Endothelial cell of umbilical vein (primary cell): ENCODE measurements around the gene APOC3. TPM values are rescaled to one million over a fixed set of nuclear protein-coding genes. Genes with fewer than 3 reads are reported as not detected.

Source experiments
- BruUV-seq: library from RNA; stranded (reverse); fragments of 400-500 nt; replicated peaks from 2 replicates; lab custom pipeline; 2021; lab: Mats Ljungman, UMichigan
- CTCF ChIA-PET: fragments of 300-600, 350-600 bp; sonication (Branson Sonifier 250); formaldehyde crosslinking; loops from one replicate; lab custom pipeline; 2021; ENCODE audit warnings: antibody characterized with exemption, inconsistent platforms; lab: Charles Lee
- POLR2A ChIA-PET: fragments of 300-600, 350-600 bp; sonication (Branson Sonifier 250); formaldehyde crosslinking; loops from one replicate; lab custom pipeline; 2021; ENCODE audit warnings: antibody characterized with exemption, inconsistent platforms; lab: Charles Lee
- DNase-seq: peaks from one replicate; pipeline ENCODE4 v3.0.0-alpha.2; 2011; ENCODE audit warnings: low read depth, low spot score
- FAIRE-seq: peaks from 2 replicates; lab custom pipeline; 2011; peaks lifted over from hg19 to GRCh38; lab: Jason Lieb, UNC
- H2AFZ ChIP-seq: 2 replicates; pipeline ENCODE4 v1.6.0; 2012; ENCODE audit warnings: low read depth, low read length, control low read depth, inconsistent platforms
- H3K27ac ChIP-seq: 2 replicates; pipeline ENCODE4 v1.5.1; 2011; ENCODE audit warnings: low read depth, mild to moderate bottlenecking, control low read depth, low read length, moderate library complexity; ENCODE audit not compliant: insufficient read depth
- H3K27me3 ChIP-seq, 2 experiments: 2 replicates each; pipeline versions ENCODE4 v1.6.0 to v1.6.1; 2011; ENCODE audit warnings: low read length in 2 of 2, mixed read lengths in 1 of 2; ENCODE audit not compliant: control insufficient read depth in 2 of 2, insufficient read depth in 2 of 2
- H3K36me3 ChIP-seq, 2 experiments: 2 replicates in 1 of 2; 3 replicates in 1 of 2; pipeline ENCODE4 v1.5.1; 2011; ENCODE audit warnings: low read length in 2 of 2, mild to moderate bottlenecking in 1 of 2, moderate library complexity in 1 of 2; ENCODE audit not compliant: control insufficient read depth in 2 of 2, insufficient read depth in 2 of 2; ENCODE audit errors: extremely low read depth in 1 of 2
- H3K4me1 ChIP-seq: 3 replicates; pipeline ENCODE4 v1.5.1; 2011; ENCODE audit warnings: mild to moderate bottlenecking, low read length; ENCODE audit not compliant: control insufficient read depth, insufficient read depth; ENCODE audit errors: extremely low read depth
- H3K4me2 ChIP-seq: 2 replicates; pipeline ENCODE4 v1.6.1; 2011; ENCODE audit warnings: low read length, control low read depth, mixed read lengths; ENCODE audit not compliant: insufficient read depth
- H3K4me3 ChIP-seq, 3 experiments: fragments of 200-600 bp in 1 of 3; sonication (generic), shearing (Covaris generic) in 1 of 3; replicated peaks in 1 of 3; 2 replicates each; pipeline ENCODE4 v1.5.1; 2011 to 2016; ENCODE audit warnings: control low read depth in 3 of 3, low read length in 3 of 3, mild to moderate bottlenecking in 2 of 3, inconsistent platforms in 1 of 3, low read depth in 1 of 3, moderate library complexity in 1 of 3; ENCODE audit not compliant: insufficient read depth in 1 of 3
- H3K79me2 ChIP-seq: 2 replicates; pipeline ENCODE4 v1.6.0; 2012; ENCODE audit warnings: low read length, inconsistent platforms; ENCODE audit not compliant: control insufficient read depth, insufficient read depth
- H3K9ac ChIP-seq: replicated peaks from 2 replicates; pipeline ENCODE3; 2011; ENCODE audit warnings: low read length, control low read depth; ENCODE audit not compliant: insufficient read depth; ENCODE audit errors: extremely low read depth
- H3K9me1 ChIP-seq: replicated peaks from 3 replicates; pipeline ENCODE4 v1.6.0; 2011; ENCODE audit warnings: mild to moderate bottlenecking, low read length; ENCODE audit not compliant: control insufficient read depth, insufficient read depth; ENCODE audit errors: extremely low read depth
- H3K9me3 ChIP-seq: replicated peaks from 2 replicates; pipeline ENCODE4 v1.5.1; 2012; ENCODE audit warnings: low read length, inconsistent platforms; ENCODE audit not compliant: control insufficient read depth, insufficient read depth
- H4K20me1 ChIP-seq: replicated peaks from 2 replicates; pipeline ENCODE3; 2011; ENCODE audit warnings: mild to moderate bottlenecking, low read length; ENCODE audit not compliant: control insufficient read depth, insufficient read depth; ENCODE audit errors: extremely low read depth
- EZH2 ChIP-seq: IDR thresholded peaks from 2 replicates; pipeline ENCODE4 v1.6.1; 2012; ENCODE audit warnings: borderline replicate concordance, low read depth, mild to moderate bottlenecking, moderate library complexity, low read length, inconsistent platforms; ENCODE audit not compliant: severe bottlenecking
- FOS ChIP-seq: IDR thresholded peaks from 2 replicates; pipeline ENCODE4 v1.6.1; 2011; ENCODE audit warnings: mild to moderate bottlenecking, low read length, moderate library complexity, borderline replicate concordance; ENCODE audit not compliant: insufficient read depth
- GATA2 ChIP-seq: IDR thresholded peaks from 2 replicates; pipeline ENCODE4 v1.7.0; 2011; ENCODE audit warnings: low read depth, mild to moderate bottlenecking, moderate library complexity, mixed read lengths, low read length; ENCODE audit not compliant: insufficient read length, insufficient read depth
- JUN ChIP-seq: IDR thresholded peaks from 2 replicates; pipeline ENCODE4 v1.6.1; 2011; ENCODE audit warnings: borderline replicate concordance, low read depth; ENCODE audit not compliant: insufficient read length, insufficient read depth
- MYC ChIP-seq: IDR thresholded peaks from one replicate; pipeline ENCODE4 v1.6.1; 2011; ENCODE audit warnings: mild to moderate bottlenecking, low read depth, low read length
- POLR2A ChIP-seq: IDR thresholded peaks from 2 replicates; pipeline ENCODE4 v1.6.1; 2012; ENCODE audit warnings: low read depth, mild to moderate bottlenecking, control low read depth, low read length
- POLR2AphosphoS5 ChIP-seq: IDR thresholded peaks from 2 replicates; pipeline ENCODE4 v1.6.1; 2012; ENCODE audit warnings: low read depth, mild to moderate bottlenecking, control low read depth, low read length, moderate library complexity; ENCODE audit not compliant: insufficient read depth
- dilution Hi-C: fragments of 300-500 bp; cut with MboI; formaldehyde crosslinking; loops from one replicate; pipeline ENCODE4 v1.15.0; 2019; ENCODE audit warnings: low sequenced_read_pairs; ENCODE audit not compliant: extremely low pct_ligation_motif_present
- intact Hi-C: fragments of 100-400 bp; cut with micrococcal nuclease; formaldehyde crosslinking; loops from one replicate; pipeline ENCODE4 v1.10.0; 2022
- polyA plus RNA-seq, 4 experiments: library from polyadenylated mRNA; depleted of rRNA in 3 of 4; stranded (reverse) in 3 of 4; unstranded in 1 of 4; fragments of >200 nt; gene quantifications; 2 replicates each; pipeline versions ENCODE4 v1.2.1 to v1.2.3, GENCODE V29; 2011 to 2012; ENCODE audit warnings: missing spikeins in 1 of 4
- total RNA-seq: library from RNA; stranded (reverse); gene quantifications from 2 replicates; pipeline ENCODE4 v1.2.3, GENCODE V29; 2021
- TF ChIP-seq, protein P1 (sequence below), 2 donors: IDR thresholded peaks; 1 replicate in 1 of 2; 2 replicates in 1 of 2; pipeline ENCODE4 v1.5.1; 2011; ENCODE audit warnings: low read length in 2 of 2, mild to moderate bottlenecking in 2 of 2, moderate library complexity in 2 of 2, control low read depth in 1 of 2, inconsistent platforms in 1 of 2, low read depth in 1 of 2; ENCODE audit not compliant: insufficient read depth in 1 of 2; ENCODE audit errors: extremely low read depth in 1 of 2
- TF ChIP-seq, protein P2 (sequence below): IDR thresholded peaks from 2 replicates; pipeline ENCODE4 v1.6.1; 2011; ENCODE audit not compliant: insufficient read depth, insufficient read length

APOC3 gene
- total and polyA plus RNA-seq, 2 donors (not counting 3 experiments of a cell fraction or from before 2014, with no cell fraction given) = not detected

DNA sequence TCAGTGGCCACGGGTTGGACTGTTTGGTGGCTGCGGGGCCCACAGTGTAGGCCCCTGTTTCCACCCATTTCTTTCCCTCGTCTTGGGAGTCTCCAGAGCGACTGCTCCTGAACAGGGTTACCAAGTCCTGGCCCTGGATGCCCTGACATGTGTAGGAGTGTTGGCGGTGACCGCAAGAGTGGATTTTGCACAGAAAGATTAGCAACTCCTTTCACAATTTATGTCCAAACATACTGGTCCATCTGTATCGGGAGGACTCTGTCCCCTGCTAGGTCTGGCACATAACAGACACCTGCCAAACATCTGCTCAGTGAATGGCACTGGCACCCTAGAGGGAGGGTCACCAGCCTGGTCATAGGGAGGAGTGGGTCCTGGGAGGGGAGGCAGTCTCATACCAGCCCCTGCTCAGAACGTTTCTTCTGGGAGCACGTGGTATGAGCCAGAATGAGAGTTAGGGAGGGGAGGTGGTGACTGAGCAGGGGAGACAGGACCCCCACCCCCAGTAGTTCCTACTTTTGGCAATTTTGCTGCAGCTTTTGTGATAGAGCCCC, 11.1 kb downstream of the APOC3 start:
- H3K27me3 ChIP-seq = no peaks in the 10 kb centered on the region
- no peak for DNase-seq
- no TSS peak for BruUV-seq
- FAIRE-seq = no peak
- H2AFZ ChIP-seq = no peak overlapping the region
- TF ChIP-seq POLR2AphosphoS5 (no peak), FOS (no peak), EZH2 (no peak), POLR2A (no peak), MYC (no peak), GATA2 (no peak), JUN (no peak)
- TF ChIP-seq, protein P1, sequence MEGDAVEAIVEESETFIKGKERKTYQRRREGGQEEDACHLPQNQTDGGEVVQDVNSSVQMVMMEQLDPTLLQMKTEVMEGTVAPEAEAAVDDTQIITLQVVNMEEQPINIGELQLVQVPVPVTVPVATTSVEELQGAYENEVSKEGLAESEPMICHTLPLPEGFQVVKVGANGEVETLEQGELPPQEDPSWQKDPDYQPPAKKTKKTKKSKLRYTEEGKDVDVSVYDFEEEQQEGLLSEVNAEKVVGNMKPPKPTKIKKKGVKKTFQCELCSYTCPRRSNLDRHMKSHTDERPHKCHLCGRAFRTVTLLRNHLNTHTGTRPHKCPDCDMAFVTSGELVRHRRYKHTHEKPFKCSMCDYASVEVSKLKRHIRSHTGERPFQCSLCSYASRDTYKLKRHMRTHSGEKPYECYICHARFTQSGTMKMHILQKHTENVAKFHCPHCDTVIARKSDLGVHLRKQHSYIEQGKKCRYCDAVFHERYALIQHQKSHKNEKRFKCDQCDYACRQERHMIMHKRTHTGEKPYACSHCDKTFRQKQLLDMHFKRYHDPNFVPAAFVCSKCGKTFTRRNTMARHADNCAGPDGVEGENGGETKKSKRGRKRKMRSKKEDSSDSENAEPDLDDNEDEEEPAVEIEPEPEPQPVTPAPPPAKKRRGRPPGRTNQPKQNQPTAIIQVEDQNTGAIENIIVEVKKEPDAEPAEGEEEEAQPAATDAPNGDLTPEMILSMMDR (IDR thresholded peaks at IDR 0.05; ENCODE audit: extremely low read depth in 1 of 2, insufficient read depth in 1 of 2, low read depth in 1 of 2, low read length in 2 of 2) = no peak
- TF ChIP-seq, protein P2, sequence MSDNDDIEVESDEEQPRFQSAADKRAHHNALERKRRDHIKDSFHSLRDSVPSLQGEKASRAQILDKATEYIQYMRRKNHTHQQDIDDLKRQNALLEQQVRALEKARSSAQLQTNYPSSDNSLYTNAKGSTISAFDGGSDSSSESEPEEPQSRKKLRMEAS = no peak
- ChIA-PET CTCF (interaction anchor here (0.7 to 1.8 kb wide), 2 partner anchors 50 to 265 kb away, joined by 3 to 7 read pairs; partner anchors contain the start of gene APOA5), POLR2A (interaction anchor here (0.6 kb wide), 1 partner anchor 376 kb away, joined by 6 read pairs; no protein-coding TSS in a partner anchor)
- H3K4me2 ChIP-seq = no peak overlapping the region
- no peaks in the 10 kb centered on the region for H3K9me3 ChIP-seq
- no peak overlapping the region for H3K9ac ChIP-seq
- H3K4me3 ChIP-seq = no peak overlapping the region
- H4K20me1 ChIP-seq = no peaks in the 10 kb centered on the region
- H3K79me2 ChIP-seq = no peaks in the 10 kb centered on the region
- no peaks in the 10 kb centered on the region for H3K9me1 ChIP-seq
- no peaks in the 10 kb centered on the region for H3K4me1 ChIP-seq
- H3K27ac ChIP-seq = no peak overlapping the region
- dilution Hi-C loops = no loop called here
- intact Hi-C loops = no loop called here
- H3K36me3 ChIP-seq = peaks cover 0 to 4% of the 10 kb centered on the region in 2 experiments
